Suppressor macrophage treated with lipopolysaccharide for 4 hours (primary cell): Measurements from ENCODE around the gene NCKAP1.
"Not testable (repeated sequence)": the region's sequence is repeated elsewhere in the genome, so short reads cannot be mapped to it uniquely, and the experiment has no call there.

Experiments used
- DNase-seq: peaks from one replicate; pipeline ENCODE4 v3.0.0-alpha.2; 2020

NCKAP1 gene

GRCh38 chr2:182906454-182906853 is 131.8 kb downstream of the NCKAP1 start:
- no peak for DNase-seq

GRCh38 chr2:182904844-182905243 is 133.4 kb downstream of the NCKAP1 start:
- DNase-seq = no peak

- DNase-seq = no peak
Measured at GRCh38 chr2:182903566-182903965, 134.7 kb downstream of the NCKAP1 start.

- DNase-seq = no peak
Measured at GRCh38 chr2:182901748-182902147, 136.5 kb downstream of the NCKAP1 start.

- DNase-seq = no peak
Measured at GRCh38 chr2:182898718-182899117, 139.5 kb downstream of the NCKAP1 start.

GRCh38 chr2:182897137-182897536 is 141.1 kb downstream of the NCKAP1 start:
- no peak for DNase-seq

GRCh38 chr2:182895798-182896197 is 142.5 kb downstream of the NCKAP1 start:
- no peak for DNase-seq

GRCh38 chr2:182895169-182895568 is 143.1 kb downstream of the NCKAP1 start:
- DNase-seq = no peak

GRCh38 chr2:182894174-182894573 is 144.1 kb downstream of the NCKAP1 start:
- no peak for DNase-seq

- no peak for DNase-seq
Measured at GRCh38 chr2:182893666-182894065, 144.6 kb downstream of the NCKAP1 start.

GRCh38 chr2:182893035-182893434 is 145.2 kb downstream of the NCKAP1 start:
- not testable (repeated sequence) for DNase-seq

- DNase-seq = no peak
Measured at GRCh38 chr2:182891611-182892010, 146.6 kb downstream of the NCKAP1 start.

GRCh38 chr2:182890773-182891378 is 147.4 kb downstream of the NCKAP1 start:
- no peak for DNase-seq

GRCh38 chr2:182890305-182890704 is 148.0 kb downstream of the NCKAP1 start:
- no peak for DNase-seq

- no peak for DNase-seq
Measured at GRCh38 chr2:182887753-182888415, 150.4 kb downstream of the NCKAP1 start.

GRCh38 chr2:182887093-182887492 is 151.2 kb downstream of the NCKAP1 start:
- no peak for DNase-seq

- no peak for DNase-seq
Measured at GRCh38 chr2:182885771-182886170, 152.5 kb downstream of the NCKAP1 start.

- DNase-seq = no peak
Measured at GRCh38 chr2:182883451-182883850, 154.8 kb downstream of the NCKAP1 start.

GRCh38 chr2:182880100-182880499 is 158.2 kb downstream of the NCKAP1 start:
- not testable (repeated sequence) for DNase-seq

GRCh38 chr2:182876653-182877052 is 161.6 kb downstream of the NCKAP1 start:
- not testable (repeated sequence) for DNase-seq

- no peak for DNase-seq
Measured at GRCh38 chr2:182870227-182870626, 168.0 kb downstream of the NCKAP1 start.

GRCh38 chr2:182868054-182868796 is 170.0 kb downstream of the NCKAP1 start:
- no peak for DNase-seq

GRCh38 chr2:182867426-182868053 is 170.7 kb downstream of the NCKAP1 start:
- no peak for DNase-seq
